Ovary (tissue), 3 donors: ENCODE data around the gene CARMIL1.

Experiments
- EP300 ChIP-seq: sonication (generic); formaldehyde crosslinking; IDR thresholded peaks from one replicate; pipeline ENCODE4 v1.6.1; 2017; ENCODE audit warnings: antibody characterized with exemption
- POLR2A ChIP-seq: fragments of 450-650 bp; IDR thresholded peaks from one replicate; pipeline ENCODE4 v1.6.1; 2017; ENCODE audit warnings: antibody characterized with exemption, mild to moderate bottlenecking, moderate library complexity
- TF ChIP-seq, protein P1 (sequence below), 3 donors: fragments of 450-650 bp in 2 of 3; fragments of 200-600 bp in 1 of 3; IDR thresholded peaks; one replicate each; pipeline versions ENCODE4 v1.5.1 to v1.8.0; 2016 to 2022; ENCODE audit warnings: antibody characterized with exemption in 3 of 3, mild to moderate bottlenecking in 1 of 3
- donor health status: DM: no; HTN: no; CAD: no.

DNA sequence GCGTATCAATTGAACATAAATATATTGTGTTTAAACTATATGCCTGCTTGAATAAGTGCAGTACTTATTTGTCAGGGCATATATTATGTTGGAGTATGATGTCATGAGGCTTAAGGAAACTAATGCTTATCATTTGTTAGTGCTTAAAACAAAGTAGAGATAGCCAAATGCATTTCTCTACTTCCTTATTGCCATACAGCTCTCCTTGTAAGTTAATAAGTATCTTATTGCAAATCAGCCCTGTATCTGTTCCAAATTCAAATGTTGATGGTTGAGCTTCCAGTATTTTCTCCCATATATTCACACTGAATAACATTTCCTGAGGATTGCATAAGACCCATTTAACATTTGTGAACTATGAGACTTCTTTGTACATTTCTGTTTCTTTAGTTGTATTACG, 57.8 kb downstream of the CARMIL1 start:
- TF ChIP-seq, protein P1, sequence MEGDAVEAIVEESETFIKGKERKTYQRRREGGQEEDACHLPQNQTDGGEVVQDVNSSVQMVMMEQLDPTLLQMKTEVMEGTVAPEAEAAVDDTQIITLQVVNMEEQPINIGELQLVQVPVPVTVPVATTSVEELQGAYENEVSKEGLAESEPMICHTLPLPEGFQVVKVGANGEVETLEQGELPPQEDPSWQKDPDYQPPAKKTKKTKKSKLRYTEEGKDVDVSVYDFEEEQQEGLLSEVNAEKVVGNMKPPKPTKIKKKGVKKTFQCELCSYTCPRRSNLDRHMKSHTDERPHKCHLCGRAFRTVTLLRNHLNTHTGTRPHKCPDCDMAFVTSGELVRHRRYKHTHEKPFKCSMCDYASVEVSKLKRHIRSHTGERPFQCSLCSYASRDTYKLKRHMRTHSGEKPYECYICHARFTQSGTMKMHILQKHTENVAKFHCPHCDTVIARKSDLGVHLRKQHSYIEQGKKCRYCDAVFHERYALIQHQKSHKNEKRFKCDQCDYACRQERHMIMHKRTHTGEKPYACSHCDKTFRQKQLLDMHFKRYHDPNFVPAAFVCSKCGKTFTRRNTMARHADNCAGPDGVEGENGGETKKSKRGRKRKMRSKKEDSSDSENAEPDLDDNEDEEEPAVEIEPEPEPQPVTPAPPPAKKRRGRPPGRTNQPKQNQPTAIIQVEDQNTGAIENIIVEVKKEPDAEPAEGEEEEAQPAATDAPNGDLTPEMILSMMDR (IDR thresholded peaks at IDR 0.05), result no peak
- TF ChIP-seq EP300 (no peak), POLR2A (no peak)
